CD8-positive, alpha-beta memory T cell (primary cell): ENCODE measurements around the gene PSMB3. TPM values are rescaled to one million over a fixed set of nuclear protein-coding genes. Genes with fewer than 3 reads are reported as not detected.
A peak's percentile ranks its signal among the peaks of the same experiment; 100 is the strongest.

Experiments
- CTCF ChIA-PET: fragments of 350-600 bp; sonication (Branson Sonifier 250); formaldehyde crosslinking; loops from one replicate; lab custom pipeline; 2021; ENCODE audit warnings: antibody characterized with exemption; lab: Charles Lee
- POLR2A ChIA-PET: fragments of 350-600 bp; sonication (Branson Sonifier 250); formaldehyde crosslinking; loops from one replicate; lab custom pipeline; 2021; ENCODE audit warnings: antibody characterized with exemption; lab: Charles Lee
- DNase-seq, 5 donors: peaks; one replicate each; pipeline versions ENCODE4 v3.0.0 to v3.0.0-alpha.2; 2020 to 2022; ENCODE audit warnings: mixed read lengths in 1 of 5
- H3K27ac ChIP-seq: one replicate; pipeline ENCODE4 v1.7.0; 2013; ENCODE audit warnings: low read depth, mild to moderate bottlenecking, low read length, moderate library complexity
- H3K27me3 ChIP-seq: 2 replicates; pipeline ENCODE4 v1.7.0; 2013; ENCODE audit warnings: low read length, mild to moderate bottlenecking; ENCODE audit not compliant: insufficient read depth, poor library complexity, severe bottlenecking
- H3K36me3 ChIP-seq: 2 replicates; pipeline ENCODE4 v1.7.0; 2013; ENCODE audit warnings: mild to moderate bottlenecking, low read length, moderate library complexity; ENCODE audit not compliant: insufficient read depth
- H3K4me1 ChIP-seq: 2 replicates; pipeline ENCODE4 v1.7.0; 2013; ENCODE audit warnings: mild to moderate bottlenecking, low read length, moderate library complexity; ENCODE audit not compliant: insufficient read depth
- H3K4me3 ChIP-seq: 2 replicates; pipeline ENCODE4 v1.7.0; 2013; ENCODE audit warnings: mild to moderate bottlenecking, low read length
- H3K9me3 ChIP-seq: 2 replicates; pipeline ENCODE4 v1.7.0; 2013; ENCODE audit warnings: mild to moderate bottlenecking, low read length
- H3K27ac Mint-ChIP-seq, 8 donors: one replicate each; pipeline ENCODE4 v1.8.0; 2020 to 2021; ENCODE audit warnings: mixed read lengths in 8 of 8, mild to moderate bottlenecking in 6 of 8, inconsistent platforms in 3 of 8, moderate library complexity in 3 of 8
- H3K27me3 Mint-ChIP-seq, 2 donors: one replicate each; pipeline ENCODE4 v1.8.0; 2020 to 2021; ENCODE audit warnings: mixed read lengths in 2 of 2, mild to moderate bottlenecking in 1 of 2, moderate library complexity in 1 of 2
- H3K36me3 Mint-ChIP-seq, 3 donors: one replicate each; pipeline ENCODE4 v1.8.0; 2020 to 2021; ENCODE audit warnings: mixed read lengths in 3 of 3, inconsistent platforms in 1 of 3, mild to moderate bottlenecking in 1 of 3
- H3K4me1 Mint-ChIP-seq, 3 donors: one replicate each; pipeline ENCODE4 v1.8.0; 2020 to 2021; ENCODE audit warnings: mixed read lengths in 3 of 3, inconsistent platforms in 1 of 3, mild to moderate bottlenecking in 1 of 3
- H3K4me3 Mint-ChIP-seq, 7 donors: one replicate each; pipeline ENCODE4 v1.8.0; 2020 to 2021; ENCODE audit warnings: mixed read lengths in 7 of 7, mild to moderate bottlenecking in 6 of 7, moderate library complexity in 4 of 7, inconsistent platforms in 2 of 7
- H3K9me3 Mint-ChIP-seq, 5 donors: one replicate each; pipeline ENCODE4 v1.8.0; 2020 to 2022; ENCODE audit warnings: mixed read lengths in 5 of 5, mild to moderate bottlenecking in 3 of 5, moderate library complexity in 2 of 5, inconsistent platforms in 1 of 5
- polyA plus RNA-seq: library from polyadenylated mRNA; unstranded; fragments of 300-500 nt; fragmentation: Illumina TruSeq; gene quantifications from one replicate; pipeline ENCODE4 v1.2.3, GENCODE V29; 2021
- total RNA-seq, 2 experiments: library from RNA; stranded (reverse); gene quantifications; one replicate each; pipeline ENCODE4 v1.2.3, GENCODE V29; 2021

The PSMB3 gene
- total and polyA plus RNA-seq, 3 experiments from 2014 or later: 317 to 431 (median 323) TPM

GRCh38 chr17:38751808-38752307 is 683 bp upstream of the PSMB3 start:
- ChIA-PET POLR2A (interaction anchor here (0.5 to 2.3 kb wide), 8 partner anchors 9 to 193 kb away, joined by 3 to 10 read pairs (median 4); partner anchors contain the start of gene MLLT6), CTCF (interaction anchor here (0.7 to 2.5 kb wide), 5 partner anchors 16 to 193 kb away, joined by 3 to 15 read pairs (median 4); partner anchors contain the start of gene EPOP)
- Histone ChIP-seq H3K4me1 (peaks cover 57% of the 10 kb centered on the region), H3K9me3 (no peaks in the 10 kb centered on the region), H3K27me3 (peaks cover 33% of the 10 kb centered on the region), H3K4me3 (peak overlapping the region; percentile 98), H3K36me3 (peaks cover 17% of the 10 kb centered on the region), H3K27ac (peak overlapping the region; percentile 91)
- DNase-seq: peak; percentile 66 to 89 (median 82)
- Mint-ChIP-seq H3K4me3 (peak overlapping the region; percentile 88 to 100 (median 98)), H3K36me3 (peaks cover 3 to 35% (median 7%) of the 10 kb centered on the region in 3 donors), H3K27ac (peak overlapping the region; percentile 89 to 99 (median 97)), H3K27me3 (peaks cover 25 to 31% of the 10 kb centered on the region in 2 donors), H3K4me1 (peaks cover 47 to 73% (median 52%) of the 10 kb centered on the region in 3 donors), H3K9me3 (peaks cover 0 to 3% (median 0%) of the 10 kb centered on the region in 5 donors)

GRCh38 chr17:38753071-38753506 is 548 bp downstream of the PSMB3 start:
- H3K9me3 Mint-ChIP-seq: peaks cover 0 to 3% (median 0%) of the 10 kb centered on the region in 5 donors
- peak overlapping the region; percentile 88 to 100 (median 98) for H3K4me3 Mint-ChIP-seq
- peaks cover 3 to 43% (median 7%) of the 10 kb centered on the region in 3 donors for H3K36me3 Mint-ChIP-seq
- no peak for DNase-seq
- H3K27ac ChIP-seq: peak overlapping the region; percentile 91
- H3K4me1 ChIP-seq: peaks cover 51% of the 10 kb centered on the region
- H3K27me3 ChIP-seq: peaks cover 25% of the 10 kb centered on the region
- no peaks in the 10 kb centered on the region for H3K9me3 ChIP-seq
- peak overlapping the region; percentile 98 for H3K4me3 ChIP-seq
- H3K27ac Mint-ChIP-seq: peak overlapping the region; percentile 27 to 99 (median 97)
- ChIA-PET POLR2A (interaction anchor here (1.2 kb wide), 1 partner anchor 121 kb away, joined by 4 read pairs; no protein-coding TSS in a partner anchor), CTCF (interaction anchor here (1.2 kb wide), 1 partner anchor 400 kb away, joined by 3 read pairs; no protein-coding TSS in a partner anchor)
- peaks cover 43 to 68% (median 52%) of the 10 kb centered on the region in 3 donors for H3K4me1 Mint-ChIP-seq
- peaks cover 21 to 27% of the 10 kb centered on the region in 2 donors for H3K27me3 Mint-ChIP-seq
- peaks cover 20% of the 10 kb centered on the region for H3K36me3 ChIP-seq

GRCh38 chr17:38761612-38762011 is 9.1 kb downstream of the PSMB3 start:
- Histone ChIP-seq H3K9me3 (no peaks in the 10 kb centered on the region), H3K27ac (no peak overlapping the region), H3K4me1 (peaks cover 7% of the 10 kb centered on the region), H3K4me3 (no peak overlapping the region), H3K36me3 (peaks cover 48% of the 10 kb centered on the region), H3K27me3 (no peaks in the 10 kb centered on the region)
- Mint-ChIP-seq H3K27me3 (no peaks in the 10 kb centered on the region), H3K4me1 (peaks cover 11 to 14% (median 13%) of the 10 kb centered on the region in 3 donors), H3K4me3 (no peak overlapping the region), H3K36me3 (peaks cover 0 to 83% (median 8%) of the 10 kb centered on the region in 3 donors), H3K9me3 (no peaks in the 10 kb centered on the region), H3K27ac (peak overlapping the region in 6 of 8 donors; percentile 8 to 86 (median 74))
- DNase-seq: no peak
- ChIA-PET CTCF (interaction anchor here (0.6 to 1.2 kb wide), 3 partner anchors 140 to 1248 kb away, joined by 3 read pairs; no protein-coding TSS in a partner anchor), POLR2A (no interaction called here)

GRCh38 chr17:38762231-38762630 is 9.7 kb downstream of the PSMB3 start:
- H3K4me3 ChIP-seq: no peak overlapping the region
- Mint-ChIP-seq H3K27ac (peak overlapping the region in 4 of 8 donors; percentile 23 to 86 (median 70)), H3K4me3 (no peak overlapping the region), H3K36me3 (peaks cover 0 to 86% (median 9%) of the 10 kb centered on the region in 3 donors), H3K4me1 (peaks cover 11 to 15% (median 14%) of the 10 kb centered on the region in 3 donors), H3K9me3 (no peaks in the 10 kb centered on the region), H3K27me3 (no peaks in the 10 kb centered on the region)
- H3K27me3 ChIP-seq: no peaks in the 10 kb centered on the region
- ChIA-PET POLR2A (no interaction called here), CTCF (interaction anchor here (0.6 kb wide), 2 partner anchors 11 to 1247 kb away, joined by 3 read pairs; no protein-coding TSS in a partner anchor)
- H3K9me3 ChIP-seq: no peaks in the 10 kb centered on the region
- DNase-seq: no peak
- peaks cover 7% of the 10 kb centered on the region for H3K4me1 ChIP-seq
- peaks cover 48% of the 10 kb centered on the region for H3K36me3 ChIP-seq
- no peak overlapping the region for H3K27ac ChIP-seq

GRCh38 chr17:38766341-38766740 is 13.8 kb downstream of the PSMB3 start:
- peak overlapping the region in 2 of 8 donors; percentile 25 to 80 for H3K27ac Mint-ChIP-seq
- CTCF ChIA-PET: no interaction called here
- H3K27ac ChIP-seq: no peak overlapping the region
- no peaks in the 10 kb centered on the region for H3K27me3 Mint-ChIP-seq
- peaks cover 0 to 95% (median 14%) of the 10 kb centered on the region in 3 donors for H3K36me3 Mint-ChIP-seq
- DNase-seq: no peak
- H3K27me3 ChIP-seq: no peaks in the 10 kb centered on the region
- H3K9me3 Mint-ChIP-seq: no peaks in the 10 kb centered on the region
- H3K36me3 ChIP-seq: peaks cover 55% of the 10 kb centered on the region
- peak overlapping the region in 1 of 7 donors; percentile 70 for H3K4me3 Mint-ChIP-seq
- H3K4me3 ChIP-seq: no peak overlapping the region
- peaks cover 6% of the 10 kb centered on the region for H3K4me1 ChIP-seq
- POLR2A ChIA-PET: no interaction called here
- H3K9me3 ChIP-seq: no peaks in the 10 kb centered on the region
- H3K4me1 Mint-ChIP-seq: peaks cover 3 to 11% (median 7%) of the 10 kb centered on the region in 3 donors

GRCh38 chr17:38768417-38768816 is 15.9 kb downstream of the PSMB3 start:
- DNase-seq: no peak
- peak overlapping the region in 2 of 8 donors; percentile 29 to 77 for H3K27ac Mint-ChIP-seq
- H3K4me1 Mint-ChIP-seq: peaks cover 0 to 5% (median 2%) of the 10 kb centered on the region in 3 donors
- H3K4me3 ChIP-seq: no peak overlapping the region
- no peak overlapping the region for H3K27ac ChIP-seq
- no peaks in the 10 kb centered on the region for H3K9me3 Mint-ChIP-seq
- H3K36me3 ChIP-seq: peaks cover 57% of the 10 kb centered on the region
- no peaks in the 10 kb centered on the region for H3K27me3 Mint-ChIP-seq
- ChIA-PET POLR2A (interaction anchor here (0.6 kb wide), 1 partner anchor 192 kb away, joined by 8 read pairs; no protein-coding TSS in a partner anchor), CTCF (no interaction called here)
- H3K36me3 Mint-ChIP-seq: peaks cover 0 to 96% (median 20%) of the 10 kb centered on the region in 3 donors
- no peaks in the 10 kb centered on the region for H3K9me3 ChIP-seq
- no peaks in the 10 kb centered on the region for H3K4me1 ChIP-seq
- no peak overlapping the region for H3K4me3 Mint-ChIP-seq
- no peaks in the 10 kb centered on the region for H3K27me3 ChIP-seq

GRCh38 chr17:38773258-38773657 is 20.7 kb downstream of the PSMB3 start:
- no peak overlapping the region for H3K4me3 ChIP-seq
- peaks cover 0 to 87% (median 24%) of the 10 kb centered on the region in 3 donors for H3K36me3 Mint-ChIP-seq
- peaks cover 0 to 2% (median 0%) of the 10 kb centered on the region in 3 donors for H3K4me1 Mint-ChIP-seq
- DNase-seq: no peak
- H3K4me3 Mint-ChIP-seq: no peak overlapping the region
- H3K27me3 ChIP-seq: no peaks in the 10 kb centered on the region
- H3K4me1 ChIP-seq: no peaks in the 10 kb centered on the region
- H3K27me3 Mint-ChIP-seq: no peaks in the 10 kb centered on the region
- H3K27ac Mint-ChIP-seq: peak overlapping the region in 5 of 8 donors; percentile 11 to 93 (median 24)
- H3K27ac ChIP-seq: no peak overlapping the region
- CTCF ChIA-PET: no interaction called here
- POLR2A ChIA-PET: no interaction called here
- peaks cover 64% of the 10 kb centered on the region for H3K36me3 ChIP-seq
- no peaks in the 10 kb centered on the region for H3K9me3 ChIP-seq
- H3K9me3 Mint-ChIP-seq: no peaks in the 10 kb centered on the region
